DND-41 (cell line): ENCODE data around the gene DHRS9.

Source experiments
- ATAC-seq: fragments of 200-7000 bp; cut with Tn5 transposase; 3 replicates; pipeline ENCODE4 v1.9.1; 2021; ENCODE audit warnings: low read depth; ENCODE audit not compliant: insufficient read depth
- DNase-seq: peaks from one replicate; pipeline ENCODE4 v3.0.0-alpha.2; 2020
- H2AFZ ChIP-seq: 2 replicates; pipeline ENCODE4 v1.6.0; 2012; ENCODE audit warnings: low read depth, low read length
- H3K27ac ChIP-seq: 2 replicates; pipeline ENCODE4 v1.5.1; 2012; ENCODE audit warnings: low read length, inconsistent platforms
- H3K27me3 ChIP-seq: fragments of 200-600 bp; sonication (generic); 2 replicates; pipeline ENCODE4 v1.6.0; 2012; ENCODE audit warnings: low read length, mild to moderate bottlenecking, inconsistent platforms; ENCODE audit not compliant: insufficient read depth, poor library complexity
- H3K36me3 ChIP-seq: 2 replicates; pipeline ENCODE4 v1.5.1; 2012; ENCODE audit warnings: low read length, inconsistent platforms; ENCODE audit not compliant: insufficient read depth
- H3K4me1 ChIP-seq: 2 replicates; pipeline ENCODE4 v1.5.1; 2012; ENCODE audit warnings: mild to moderate bottlenecking, low read length; ENCODE audit not compliant: insufficient read depth
- H3K4me2 ChIP-seq: 2 replicates; pipeline ENCODE4 v1.6.0; 2012; ENCODE audit warnings: mild to moderate bottlenecking, moderate library complexity, low read length, inconsistent platforms; ENCODE audit not compliant: insufficient read depth
- H3K4me3 ChIP-seq, 2 experiments: fragments of 200-600 bp in 1 of 2; shearing (Covaris generic) in 1 of 2; 2 replicates each; pipeline ENCODE4 v1.5.1; 2012 to 2016; ENCODE audit warnings: inconsistent platforms in 2 of 2, low read length in 2 of 2, mild to moderate bottlenecking in 2 of 2, low read depth in 1 of 2, moderate library complexity in 1 of 2
- H3K79me2 ChIP-seq: 2 replicates; pipeline ENCODE4 v1.6.0; 2012; ENCODE audit warnings: low read length, inconsistent platforms; ENCODE audit not compliant: insufficient read depth
- H3K9ac ChIP-seq: 2 replicates; pipeline ENCODE4 v1.6.0; 2012; ENCODE audit warnings: low read depth, mild to moderate bottlenecking, inconsistent platforms, low read length, moderate library complexity
- H3K9me3 ChIP-seq: 2 replicates; pipeline ENCODE4 v1.5.1; 2012; ENCODE audit warnings: low read length, moderate library complexity, mild to moderate bottlenecking, inconsistent platforms; ENCODE audit not compliant: insufficient read depth, severe bottlenecking
- H4K20me1 ChIP-seq: 2 replicates; pipeline ENCODE4 v1.6.0; 2012; ENCODE audit warnings: low read length; ENCODE audit not compliant: insufficient read depth
- EZH2 ChIP-seq: IDR thresholded peaks from 3 replicates; pipeline ENCODE4 v1.6.1; 2012; ENCODE audit warnings: borderline replicate concordance, low read depth, mild to moderate bottlenecking, moderate library complexity, low read length, inconsistent platforms; ENCODE audit not compliant: severe bottlenecking
- TF ChIP-seq, protein P1 (sequence below): IDR thresholded peaks from 2 replicates; pipeline ENCODE4 v1.5.1; 2012; ENCODE audit warnings: borderline replicate concordance, low read length, moderate library complexity, mild to moderate bottlenecking; ENCODE audit not compliant: poor library complexity, severe bottlenecking; ENCODE audit errors: extremely low read depth

The DHRS9 gene

DNA sequence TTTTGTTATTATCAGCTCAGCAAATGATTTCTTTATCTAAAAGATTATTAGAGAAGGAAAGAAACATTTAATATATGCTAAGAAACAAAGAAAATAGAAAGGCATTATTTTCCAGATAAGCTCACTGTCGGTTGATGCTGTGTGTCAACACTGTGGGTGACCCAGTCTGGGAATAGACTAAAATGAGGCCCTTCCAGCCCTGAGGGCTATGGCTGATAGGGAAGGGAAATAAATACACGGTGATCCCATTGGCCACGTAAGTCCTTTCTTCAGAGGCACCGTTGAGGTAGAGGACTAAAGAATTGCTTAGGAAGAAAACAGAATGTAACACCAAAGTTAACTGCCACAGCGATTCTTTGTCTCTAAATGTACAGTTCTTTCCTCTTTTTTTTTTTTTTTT lies 40.0 kb upstream of the DHRS9 start:
- Histone ChIP-seq H3K4me2 (no peak overlapping the region), H3K9ac (no peak overlapping the region), H3K4me1 (no peaks in the 10 kb centered on the region), H3K27me3 (peaks cover 6% of the 10 kb centered on the region), H3K4me3 (no peak overlapping the region), H3K9me3 (no peaks in the 10 kb centered on the region), H2AFZ (no peak overlapping the region), H3K27ac (no peak overlapping the region), H3K79me2 (no peaks in the 10 kb centered on the region), H3K36me3 (no peaks in the 10 kb centered on the region), H4K20me1 (no peaks in the 10 kb centered on the region)
- DNase-seq (no peak), ATAC-seq (no peak)
- TF ChIP-seq EZH2 = no peak
- TF ChIP-seq, protein P1, sequence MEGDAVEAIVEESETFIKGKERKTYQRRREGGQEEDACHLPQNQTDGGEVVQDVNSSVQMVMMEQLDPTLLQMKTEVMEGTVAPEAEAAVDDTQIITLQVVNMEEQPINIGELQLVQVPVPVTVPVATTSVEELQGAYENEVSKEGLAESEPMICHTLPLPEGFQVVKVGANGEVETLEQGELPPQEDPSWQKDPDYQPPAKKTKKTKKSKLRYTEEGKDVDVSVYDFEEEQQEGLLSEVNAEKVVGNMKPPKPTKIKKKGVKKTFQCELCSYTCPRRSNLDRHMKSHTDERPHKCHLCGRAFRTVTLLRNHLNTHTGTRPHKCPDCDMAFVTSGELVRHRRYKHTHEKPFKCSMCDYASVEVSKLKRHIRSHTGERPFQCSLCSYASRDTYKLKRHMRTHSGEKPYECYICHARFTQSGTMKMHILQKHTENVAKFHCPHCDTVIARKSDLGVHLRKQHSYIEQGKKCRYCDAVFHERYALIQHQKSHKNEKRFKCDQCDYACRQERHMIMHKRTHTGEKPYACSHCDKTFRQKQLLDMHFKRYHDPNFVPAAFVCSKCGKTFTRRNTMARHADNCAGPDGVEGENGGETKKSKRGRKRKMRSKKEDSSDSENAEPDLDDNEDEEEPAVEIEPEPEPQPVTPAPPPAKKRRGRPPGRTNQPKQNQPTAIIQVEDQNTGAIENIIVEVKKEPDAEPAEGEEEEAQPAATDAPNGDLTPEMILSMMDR = no peak

DNA sequence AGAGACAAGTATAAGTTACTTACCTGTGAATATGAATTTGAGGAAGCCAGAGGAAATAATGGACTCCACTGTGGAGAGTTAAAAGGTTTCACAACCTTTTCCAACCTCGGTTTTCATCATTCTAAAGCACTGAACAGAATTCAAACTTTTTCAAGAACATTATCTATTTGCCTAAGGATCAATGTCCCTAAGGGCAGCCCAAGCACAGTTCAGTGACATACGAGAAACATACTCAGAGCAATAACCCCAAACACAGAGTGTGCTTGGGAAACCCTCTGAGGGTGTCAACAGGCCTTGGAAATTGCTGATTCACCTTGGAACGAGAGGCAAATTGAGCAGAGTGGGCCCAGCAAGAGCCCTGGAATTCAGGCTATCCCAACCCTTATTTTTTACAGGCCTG lies 38.2 kb upstream of the DHRS9 start, which contains the start of gene ABCB11:
Gene ABCB11, minus strand, starts transcription at position 123 of the 400 bp plus-strand sequence. CDS start 13,199 bp downstream, outside the sequence.
- Histone ChIP-seq H2AFZ (no peak within 1 kb of the TSS), H3K79me2 (no peaks in the 10 kb centered on the region), H3K4me3 (no peak within 1 kb of the TSS), H3K9ac (no peak within 1 kb of the TSS), H4K20me1 (no peaks in the 10 kb centered on the region), H3K9me3 (no peaks in the 10 kb centered on the region), H3K4me1 (no peaks in the 10 kb centered on the region), H3K27me3 (no peaks in the 10 kb centered on the region), H3K27ac (no peak within 1 kb of the TSS), H3K36me3 (no peaks in the 10 kb centered on the region), H3K4me2 (no peak within 1 kb of the TSS)
- ATAC-seq = no peak
- DNase-seq = no peak
- no peak for TF ChIP-seq EZH2
- TF ChIP-seq, protein P1 = no peak

DNA sequence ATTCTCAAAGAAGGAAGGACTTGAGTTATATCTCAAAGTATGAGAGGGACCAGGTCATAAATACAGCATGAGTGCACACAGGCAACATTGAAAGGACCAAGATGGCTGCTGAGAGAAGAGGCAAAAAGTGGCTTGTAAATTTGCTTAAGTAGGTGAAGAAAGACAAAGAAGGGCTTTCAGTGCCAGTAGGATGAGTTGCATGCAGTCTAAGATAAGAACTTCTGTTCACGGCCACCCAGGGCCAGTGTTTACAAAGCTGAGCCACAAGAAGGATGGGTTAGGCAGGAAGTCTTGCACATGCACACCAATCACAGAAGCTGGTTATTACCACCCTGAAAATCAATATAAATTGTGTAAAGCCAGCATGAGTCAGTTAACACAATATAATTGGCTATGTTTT lies 35.1 kb upstream of the DHRS9 start:
- no peaks in the 10 kb centered on the region for H4K20me1 ChIP-seq
- H3K36me3 ChIP-seq = no peaks in the 10 kb centered on the region
- no peak overlapping the region for H3K9ac ChIP-seq
- DNase-seq (no peak), ATAC-seq (no peak)
- no peaks in the 10 kb centered on the region for H3K27me3 ChIP-seq
- H3K79me2 ChIP-seq = no peaks in the 10 kb centered on the region
- no peak overlapping the region for H3K4me2 ChIP-seq
- H3K9me3 ChIP-seq = no peaks in the 10 kb centered on the region
- no peak overlapping the region for H3K27ac ChIP-seq
- no peak overlapping the region for H2AFZ ChIP-seq
- TF ChIP-seq EZH2 = no peak
- TF ChIP-seq, protein P1 = no peak
- no peaks in the 10 kb centered on the region for H3K4me1 ChIP-seq
- H3K4me3 ChIP-seq = no peak overlapping the region

DNA sequence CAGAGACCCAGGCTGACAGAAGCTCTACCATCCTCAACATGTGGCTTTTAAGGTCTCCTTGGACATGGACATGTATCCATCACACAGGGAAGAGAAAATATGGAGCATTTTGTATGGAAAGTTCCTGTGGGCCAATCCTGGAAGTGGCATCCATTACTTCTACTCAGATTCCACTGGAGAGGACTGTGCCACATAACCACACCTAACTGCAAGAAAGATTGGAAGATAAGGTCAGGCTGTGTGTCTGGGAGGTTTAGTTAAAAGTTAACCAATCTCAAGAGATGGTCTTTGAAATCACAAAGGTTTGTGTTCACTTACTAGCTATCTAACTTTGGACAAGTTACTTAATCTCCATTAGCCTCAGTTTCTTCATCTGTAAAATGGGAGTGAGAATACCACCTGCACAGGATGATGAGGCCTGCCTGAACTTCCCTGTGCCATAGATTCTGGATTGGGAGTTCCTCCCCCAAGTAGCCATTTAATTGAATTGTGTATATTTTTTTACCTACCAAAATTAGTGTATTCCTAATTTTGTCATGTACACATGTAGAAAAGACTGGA lies 34.3 kb upstream of the DHRS9 start:
- Histone ChIP-seq H3K4me2 (no peak overlapping the region), H3K9me3 (no peaks in the 10 kb centered on the region), H3K36me3 (no peaks in the 10 kb centered on the region), H3K9ac (no peak overlapping the region), H2AFZ (no peak overlapping the region), H4K20me1 (no peaks in the 10 kb centered on the region), H3K4me1 (no peaks in the 10 kb centered on the region), H3K27ac (no peak overlapping the region), H3K27me3 (no peaks in the 10 kb centered on the region), H3K4me3 (no peak overlapping the region), H3K79me2 (no peaks in the 10 kb centered on the region)
- TF ChIP-seq, protein P1 = no peak
- no peak for TF ChIP-seq EZH2
- no peak for ATAC-seq
- no peak for DNase-seq
